CD14-positive monocyte (primary cell): Measurements from ENCODE around the gene JAM3. TPM values are rescaled to one million over a fixed set of nuclear protein-coding genes. Genes with fewer than 3 reads are reported as not detected.

Source experiments
- DNase-seq, 3 donors: peaks; one replicate each; pipeline ENCODE4 v3.0.0-alpha.2; 2011 to 2022
- H2AFZ ChIP-seq: 2 replicates; pipeline ENCODE4 v1.6.0; 2012; ENCODE audit warnings: mild to moderate bottlenecking, low read depth, low read length, inconsistent platforms; ENCODE audit not compliant: insufficient read depth, poor library complexity, severe bottlenecking
- H3K27ac ChIP-seq, 2 donors: 1 replicate in 1 of 2; 2 replicates in 1 of 2; pipeline ENCODE4 v1.5.1; 2012 to 2013; ENCODE audit warnings: low read length in 2 of 2, control low read depth in 1 of 2, inconsistent platforms in 1 of 2, low read depth in 1 of 2, mild to moderate bottlenecking in 1 of 2
- H3K27me3 ChIP-seq, 2 donors: one replicate each; pipeline versions ENCODE4 v1.6.0 to v1.6.1; 2011 to 2013; ENCODE audit warnings: low read length in 2 of 2; ENCODE audit not compliant: control insufficient read depth in 2 of 2, insufficient read depth in 2 of 2
- H3K36me3 ChIP-seq, 2 donors: replicated peaks in 1 of 2; 1 replicate in 1 of 2; 2 replicates in 1 of 2; pipeline versions ENCODE4 v1.5.1 to v1.6.1; 2012 to 2013; ENCODE audit warnings: low read length in 2 of 2, control low read depth in 1 of 2, inconsistent platforms in 1 of 2, mild to moderate bottlenecking in 1 of 2; ENCODE audit not compliant: insufficient read depth in 2 of 2, control insufficient read depth in 1 of 2
- H3K4me1 ChIP-seq, 2 donors: 1 replicate in 1 of 2; 2 replicates in 1 of 2; pipeline versions ENCODE4 v1.5.1 to v1.6.1; 2012 to 2013; ENCODE audit warnings: low read length in 2 of 2, control low read depth in 1 of 2, inconsistent platforms in 1 of 2, mild to moderate bottlenecking in 1 of 2, moderate library complexity in 1 of 2; ENCODE audit not compliant: insufficient read depth in 2 of 2, control insufficient read depth in 1 of 2
- H3K4me2 ChIP-seq: replicated peaks from 2 replicates; pipeline ENCODE3; 2012; ENCODE audit warnings: low read length, moderate library complexity, mild to moderate bottlenecking; ENCODE audit not compliant: poor library complexity, severe bottlenecking; ENCODE audit errors: extremely low read depth
- H3K4me3 ChIP-seq, 3 experiments: fragments of 200-600 bp in 1 of 3; sonication (generic) in 1 of 3; replicated peaks in 1 of 3; 1 replicate in 2 of 3; 2 replicates in 1 of 3; pipeline ENCODE4 v1.5.1; 2011 to 2013; ENCODE audit warnings: low read length in 3 of 3, mild to moderate bottlenecking in 3 of 3, control low read depth in 2 of 3, low read depth in 2 of 3, inconsistent platforms in 1 of 3, moderate library complexity in 1 of 3
- H3K79me2 ChIP-seq: 2 replicates; pipeline ENCODE4 v1.6.0; 2012; ENCODE audit warnings: mild to moderate bottlenecking, control low read depth, inconsistent platforms, low read length, moderate library complexity; ENCODE audit not compliant: insufficient read depth
- H3K9ac ChIP-seq: 2 replicates; pipeline ENCODE4 v1.6.0; 2017; ENCODE audit warnings: low read length, mild to moderate bottlenecking; ENCODE audit not compliant: insufficient read depth, poor library complexity, severe bottlenecking
- H3K9me3 ChIP-seq, 2 donors: replicated peaks in 1 of 2; 1 replicate in 1 of 2; 2 replicates in 1 of 2; pipeline versions ENCODE4 v1.5.1 to v1.6.1; 2012 to 2013; ENCODE audit warnings: low read length in 2 of 2, control low read depth in 1 of 2; ENCODE audit not compliant: control insufficient read depth in 1 of 2, insufficient read depth in 1 of 2
- H4K20me1 ChIP-seq: 2 replicates; pipeline ENCODE4 v1.6.0; 2012; ENCODE audit warnings: mild to moderate bottlenecking, low read length, control low read depth, moderate library complexity; ENCODE audit not compliant: insufficient read depth
- H3K27ac Mint-ChIP-seq, 7 donors: one replicate each; pipeline ENCODE4 v1.8.0; 2020; ENCODE audit warnings: mild to moderate bottlenecking in 7 of 7, mixed read lengths in 7 of 7, moderate library complexity in 6 of 7, inconsistent platforms in 2 of 7
- H3K27me3 Mint-ChIP-seq, 3 donors: one replicate each; pipeline ENCODE4 v1.8.0; 2021 to 2022; ENCODE audit warnings: low read depth in 3 of 3, mild to moderate bottlenecking in 3 of 3, mixed read lengths in 3 of 3, moderate library complexity in 3 of 3, inconsistent platforms in 1 of 3
- H3K36me3 Mint-ChIP-seq, 2 donors: one replicate each; pipeline ENCODE4 v1.8.0; 2020; ENCODE audit warnings: mixed read lengths in 2 of 2, inconsistent platforms in 1 of 2, mild to moderate bottlenecking in 1 of 2
- H3K4me1 Mint-ChIP-seq: one replicate; pipeline ENCODE4 v1.8.0; 2020; ENCODE audit warnings: mild to moderate bottlenecking, mixed read lengths
- H3K4me3 Mint-ChIP-seq, 2 donors: one replicate each; pipeline ENCODE4 v1.8.0; 2020; ENCODE audit warnings: mild to moderate bottlenecking in 2 of 2, mixed read lengths in 2 of 2, moderate library complexity in 1 of 2
- H3K9me3 Mint-ChIP-seq, 7 donors: one replicate each; pipeline ENCODE4 v1.8.0; 2020 to 2022; ENCODE audit warnings: mixed read lengths in 7 of 7, mild to moderate bottlenecking in 6 of 7, moderate library complexity in 6 of 7, inconsistent platforms in 2 of 7
- WGBS: methylation state at CpG from one replicate; pipeline ENCODE4 v1.1.5; 2013; ENCODE audit warnings: missing lambda C conversion rate; ENCODE audit not compliant: insufficient coverage; 5-methylcytosine and 5-hydroxymethylcytosine counted together
- intact Hi-C, 2 donors: fragments of 100-400 bp; cut with micrococcal nuclease; formaldehyde crosslinking; loops; one replicate each; pipeline versions ENCODE4 v1.15.0 to v1.15.1; 2023
- polyA plus RNA-seq, 3 donors: library from polyadenylated mRNA; depleted of rRNA in 1 of 3; unstranded in 2 of 3; stranded (reverse) in 1 of 3; fragments of 300-500 nt in 2 of 3; fragments of >200 nt in 1 of 3; fragmentation: Illumina TruSeq in 2 of 3; gene quantifications; 1 replicate in 2 of 3; 2 replicates in 1 of 3; pipeline ENCODE4 v1.2.3, GENCODE V29; 2012 to 2021
- TF ChIP-seq, protein P1 (sequence below): fragments of 200-600 bp; IDR thresholded peaks from one replicate; pipeline ENCODE4 v1.8.0; 2022; ENCODE audit warnings: antibody characterized with exemption, mild to moderate bottlenecking

Gene JAM3
- polyA plus RNA-seq, 3 donors, result 0.03 to 0.25 (median 0.12) TPM

DNA sequence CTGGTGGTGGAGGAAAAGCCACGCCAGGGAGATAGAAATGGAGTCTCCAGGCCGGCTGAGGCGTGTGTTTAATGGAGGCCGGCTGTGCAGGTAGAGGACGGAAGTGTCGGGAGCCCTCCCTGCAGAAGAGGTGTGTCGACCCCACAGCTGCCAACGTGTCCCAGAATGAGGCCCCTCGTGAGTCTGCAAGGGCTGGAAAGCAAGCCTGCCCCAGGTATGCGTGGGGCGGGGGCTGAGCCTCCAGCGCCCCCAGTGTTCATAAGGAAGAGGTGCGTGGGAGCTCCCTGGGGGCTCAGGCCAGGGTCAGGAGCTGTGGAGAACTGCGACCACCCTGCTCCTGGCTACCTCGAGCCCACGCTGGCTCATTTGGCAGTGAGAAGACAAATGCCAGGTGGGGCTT, 38.0 kb upstream of the JAM3 start:
- Histone ChIP-seq H3K9ac (no peak overlapping the region), H3K4me1 (no peaks in the 10 kb centered on the region), H4K20me1 (no peaks in the 10 kb centered on the region), H3K27ac (no peak overlapping the region), H3K4me2 (no peak overlapping the region), H3K79me2 (no peaks in the 10 kb centered on the region), H3K4me3 (no peak overlapping the region), H3K27me3 (peaks cover 0 to 30% of the 10 kb centered on the region in 2 donors), H2AFZ (no peak overlapping the region), H3K9me3 (no peaks in the 10 kb centered on the region), H3K36me3 (no peaks in the 10 kb centered on the region)
- no peak overlapping the region for H3K27ac Mint-ChIP-seq
- intact Hi-C loops, result no loop called here
- H3K4me3 Mint-ChIP-seq, result no peak overlapping the region
- no peak for DNase-seq
- H3K36me3 Mint-ChIP-seq, result no peaks in the 10 kb centered on the region
- TF ChIP-seq, protein P1, sequence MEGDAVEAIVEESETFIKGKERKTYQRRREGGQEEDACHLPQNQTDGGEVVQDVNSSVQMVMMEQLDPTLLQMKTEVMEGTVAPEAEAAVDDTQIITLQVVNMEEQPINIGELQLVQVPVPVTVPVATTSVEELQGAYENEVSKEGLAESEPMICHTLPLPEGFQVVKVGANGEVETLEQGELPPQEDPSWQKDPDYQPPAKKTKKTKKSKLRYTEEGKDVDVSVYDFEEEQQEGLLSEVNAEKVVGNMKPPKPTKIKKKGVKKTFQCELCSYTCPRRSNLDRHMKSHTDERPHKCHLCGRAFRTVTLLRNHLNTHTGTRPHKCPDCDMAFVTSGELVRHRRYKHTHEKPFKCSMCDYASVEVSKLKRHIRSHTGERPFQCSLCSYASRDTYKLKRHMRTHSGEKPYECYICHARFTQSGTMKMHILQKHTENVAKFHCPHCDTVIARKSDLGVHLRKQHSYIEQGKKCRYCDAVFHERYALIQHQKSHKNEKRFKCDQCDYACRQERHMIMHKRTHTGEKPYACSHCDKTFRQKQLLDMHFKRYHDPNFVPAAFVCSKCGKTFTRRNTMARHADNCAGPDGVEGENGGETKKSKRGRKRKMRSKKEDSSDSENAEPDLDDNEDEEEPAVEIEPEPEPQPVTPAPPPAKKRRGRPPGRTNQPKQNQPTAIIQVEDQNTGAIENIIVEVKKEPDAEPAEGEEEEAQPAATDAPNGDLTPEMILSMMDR, result no peak
- 72% methylated on average over 16 of the region's 16 CpGs for WGBS
- peaks cover 0 to 2% (median 0%) of the 10 kb centered on the region in 7 donors for H3K9me3 Mint-ChIP-seq
- peaks cover 10% of the 10 kb centered on the region for H3K4me1 Mint-ChIP-seq
- peaks cover 30 to 55% (median 44%) of the 10 kb centered on the region in 3 donors for H3K27me3 Mint-ChIP-seq

DNA sequence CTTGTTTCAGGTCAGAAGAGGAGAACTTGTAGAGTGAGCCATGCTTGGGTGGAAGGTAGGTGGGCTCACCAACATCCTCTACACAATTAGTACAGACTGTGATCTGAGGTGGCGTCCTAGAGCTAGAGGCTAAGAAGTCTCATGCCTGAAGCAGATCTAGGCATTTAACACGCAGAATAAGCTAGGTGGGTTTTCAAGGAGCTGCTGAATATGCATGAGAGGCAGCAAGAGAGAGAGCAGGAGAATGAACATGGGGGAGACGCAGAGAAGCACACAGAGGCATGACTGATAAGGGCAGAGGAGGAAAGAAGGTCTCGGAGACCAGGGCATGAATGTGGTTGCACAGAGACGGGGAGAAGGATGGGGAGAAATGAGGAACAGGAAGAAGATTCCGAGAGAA, 36.8 kb upstream of the JAM3 start:
- Histone ChIP-seq H3K79me2 (no peaks in the 10 kb centered on the region), H3K27ac (no peak overlapping the region), H4K20me1 (no peaks in the 10 kb centered on the region), H3K9me3 (no peaks in the 10 kb centered on the region), H3K4me1 (peaks cover 0 to 7% of the 10 kb centered on the region in 2 donors), H3K4me3 (no peak overlapping the region), H2AFZ (no peak overlapping the region), H3K36me3 (no peaks in the 10 kb centered on the region), H3K27me3 (peaks cover 0 to 42% of the 10 kb centered on the region in 2 donors), H3K4me2 (no peak overlapping the region), H3K9ac (no peak overlapping the region)
- H3K27ac Mint-ChIP-seq, result no peak overlapping the region
- intact Hi-C loops, result no loop called here
- 64% methylated on average over 6 of the region's 6 CpGs for WGBS
- TF ChIP-seq, protein P1, result no peak
- H3K4me1 Mint-ChIP-seq, result peaks cover 15% of the 10 kb centered on the region
- H3K27me3 Mint-ChIP-seq, result peaks cover 38 to 61% (median 56%) of the 10 kb centered on the region in 3 donors
- peaks cover 0 to 7% (median 0%) of the 10 kb centered on the region in 7 donors for H3K9me3 Mint-ChIP-seq
- H3K4me3 Mint-ChIP-seq, result no peak overlapping the region
- no peak for DNase-seq
- no peaks in the 10 kb centered on the region for H3K36me3 Mint-ChIP-seq
